ENCODE results near the gene OR10G8. TPM values are rescaled to one million over a fixed set of nuclear protein-coding genes. Genes with fewer than 3 reads are reported as not detected.

OR10G8 gene
- total RNA-seq, 2 donors from 2014 or later, result not detected

- Mint-ChIP-seq H3K4me3 (no peak overlapping the region), H3K9me3 (no peaks in the 10 kb centered on the region), H3K4me1 (no peaks in the 10 kb centered on the region), H3K27me3 (peaks cover 35% of the 10 kb centered on the region), H3K36me3 (ENCODE audit: low read depth) (no peaks in the 10 kb centered on the region), H3K27ac (no peak overlapping the region)
- peak; percentile 42 for ATAC-seq (replicated peaks)
Observed at GRCh38 chr11:124070915-124071622, 44.5 kb downstream of the OR10G8 start.

GRCh38 chr11:124071623-124071948 lies 45.0 kb downstream of the OR10G8 start:
- Mint-ChIP-seq H3K9me3 (no peaks in the 10 kb centered on the region), H3K27ac (no peak overlapping the region), H3K36me3 (ENCODE audit: low read depth) (no peaks in the 10 kb centered on the region), H3K27me3 (peaks cover 32% of the 10 kb centered on the region), H3K4me3 (no peak overlapping the region), H3K4me1 (no peaks in the 10 kb centered on the region)
- ATAC-seq (replicated peaks), result no peak

- Mint-ChIP-seq H3K27ac (no peak overlapping the region), H3K27me3 (peaks cover 32% of the 10 kb centered on the region), H3K36me3 (ENCODE audit: low read depth) (no peaks in the 10 kb centered on the region), H3K4me3 (no peak overlapping the region), H3K9me3 (no peaks in the 10 kb centered on the region), H3K4me1 (no peaks in the 10 kb centered on the region)
- no peak for ATAC-seq (replicated peaks)
Observed at GRCh38 chr11:124072147-124072546, 45.5 kb downstream of the OR10G8 start.

GRCh38 chr11:124074554-124074953 lies 48.0 kb downstream of the OR10G8 start:
- H3K9me3 Mint-ChIP-seq, result no peaks in the 10 kb centered on the region
- H3K27me3 Mint-ChIP-seq, result peaks cover 30% of the 10 kb centered on the region
- H3K36me3 Mint-ChIP-seq (ENCODE audit: low read depth), result no peaks in the 10 kb centered on the region
- H3K4me3 Mint-ChIP-seq, result no peak overlapping the region
- H3K4me1 Mint-ChIP-seq, result no peaks in the 10 kb centered on the region
- ATAC-seq (replicated peaks), result no peak
- no peak overlapping the region for H3K27ac Mint-ChIP-seq

- peaks cover 26% of the 10 kb centered on the region for H3K27me3 Mint-ChIP-seq
- H3K9me3 Mint-ChIP-seq, result no peaks in the 10 kb centered on the region
- H3K27ac Mint-ChIP-seq, result no peak overlapping the region
- no peak for ATAC-seq (replicated peaks)
- H3K4me1 Mint-ChIP-seq, result no peaks in the 10 kb centered on the region
- H3K4me3 Mint-ChIP-seq, result peak overlapping the region; percentile 47
- H3K36me3 Mint-ChIP-seq (ENCODE audit: low read depth), result no peaks in the 10 kb centered on the region
Observed at GRCh38 chr11:124075492-124075840, 48.9 kb downstream of the OR10G8 start.

- ATAC-seq (replicated peaks), result peak; percentile 29
- Mint-ChIP-seq H3K9me3 (no peaks in the 10 kb centered on the region), H3K27me3 (peaks cover 27% of the 10 kb centered on the region), H3K36me3 (ENCODE audit: low read depth) (no peaks in the 10 kb centered on the region), H3K4me3 (peak overlapping the region; percentile 47), H3K27ac (no peak overlapping the region), H3K4me1 (no peaks in the 10 kb centered on the region)
Observed at GRCh38 chr11:124075841-124076651, 49.4 kb downstream of the OR10G8 start.

- Mint-ChIP-seq H3K27ac (no peak overlapping the region), H3K9me3 (no peaks in the 10 kb centered on the region), H3K27me3 (peaks cover 30% of the 10 kb centered on the region), H3K4me3 (no peak overlapping the region), H3K36me3 (ENCODE audit: low read depth) (no peaks in the 10 kb centered on the region), H3K4me1 (no peaks in the 10 kb centered on the region)
- no peak for ATAC-seq (replicated peaks)
Observed at GRCh38 chr11:124077266-124077665, 50.7 kb downstream of the OR10G8 start.

GRCh38 chr11:124078591-124078990 lies 52.0 kb downstream of the OR10G8 start:
- Mint-ChIP-seq H3K27ac (no peak overlapping the region), H3K27me3 (peaks cover 37% of the 10 kb centered on the region), H3K4me1 (no peaks in the 10 kb centered on the region), H3K36me3 (ENCODE audit: low read depth) (no peaks in the 10 kb centered on the region), H3K4me3 (no peak overlapping the region), H3K9me3 (no peaks in the 10 kb centered on the region)
- no peak for ATAC-seq (replicated peaks)

- ATAC-seq (replicated peaks), result no peak
- Mint-ChIP-seq H3K27ac (no peak overlapping the region), H3K4me1 (no peaks in the 10 kb centered on the region), H3K9me3 (no peaks in the 10 kb centered on the region), H3K27me3 (peaks cover 43% of the 10 kb centered on the region), H3K4me3 (no peak overlapping the region), H3K36me3 (ENCODE audit: low read depth) (no peaks in the 10 kb centered on the region)
Observed at GRCh38 chr11:124079631-124080326, 53.2 kb downstream of the OR10G8 start.

Other genes with a start within 250 kb of the OR10G8 start
- not detected for gene OR6M1, start 220.4 kb upstream of the OR10G8 start, total RNA-seq
- gene TMEM225, start 141.1 kb upstream of the OR10G8 start, total RNA-seq, result not detected
- not detected for gene OR8D4, start 124.6 kb upstream of the OR10G8 start, total RNA-seq
- not detected for gene OR4D5, start 87.2 kb upstream of the OR10G8 start, total RNA-seq
- not detected for gene OR6T1, start 83.0 kb upstream of the OR10G8 start, total RNA-seq
- gene OR10S1, start 49.0 kb upstream of the OR10G8 start, total RNA-seq, result not detected
- gene OR10G6, start 31.6 kb upstream of the OR10G8 start, total RNA-seq, result not detected
- gene OR10G4, start 13.8 kb upstream of the OR10G8 start, total RNA-seq, result not detected
- not detected for gene OR10G9, start 3.8 kb upstream of the OR10G8 start, total RNA-seq
- gene OR10G7, start 14.5 kb downstream of the OR10G8 start, total RNA-seq, result not detected
- gene VWA5A, start 88.7 kb downstream of the OR10G8 start, total RNA-seq, result 1 to 10 TPM; 5.3 to 6.3 TPM
- not detected for gene OR10D3, start 156.5 kb downstream of the OR10G8 start, total RNA-seq
- gene OR8G1, start 214.3 kb downstream of the OR10G8 start, total RNA-seq, result not detected
- gene OR8G5, start 229.6 kb downstream of the OR10G8 start, total RNA-seq, result not detected

Measured in activated T-helper 17 cell treated with anti-CD3 and anti-CD28 coated beads, Interleukin-2, amount 50 U/mL, for 72 hours (primary cell).